ENCODE measurements around the gene MRPS33. TPM values are rescaled to one million over a fixed set of nuclear protein-coding genes. Genes with fewer than 3 reads are reported as not detected.

The MRPS33 gene
- total RNA-seq, 2 donors from 2014 or later, result 4.6 to 9.9 TPM

DNA sequence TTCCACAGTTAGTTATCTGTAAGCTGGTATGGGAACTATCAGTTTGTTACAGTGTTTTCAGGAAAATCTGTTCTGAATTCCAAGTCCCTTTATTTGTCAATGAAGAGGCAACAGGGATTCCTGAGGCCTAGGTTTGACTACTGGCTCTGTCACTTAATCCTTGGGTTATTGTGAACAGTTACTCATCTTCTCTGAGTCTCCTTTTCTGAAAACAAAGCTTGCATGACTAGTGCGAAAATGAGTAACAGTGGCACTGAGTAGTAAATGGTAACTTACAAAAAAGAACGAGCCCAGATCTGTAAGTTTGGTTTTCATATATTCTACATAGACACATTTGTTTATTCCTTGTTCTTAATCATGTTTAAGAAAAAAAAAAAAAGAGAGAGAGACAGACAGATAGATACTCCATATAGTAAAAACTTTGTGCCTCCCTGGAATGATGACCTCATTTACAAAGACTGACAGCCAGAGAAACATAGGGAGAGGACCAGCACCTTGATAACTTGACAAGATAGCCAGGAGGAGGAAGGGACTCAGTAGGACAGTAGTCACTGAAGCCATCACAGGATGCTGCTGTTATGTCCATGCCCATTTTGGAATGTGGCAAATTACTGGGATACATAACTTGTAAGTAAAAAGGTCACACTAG, 1.9 kb downstream of the MRPS33 start:
- ATAC-seq (no peak), DNase-seq (no peak)
- intact Hi-C loops (cut with DNase I), result loop anchor here (5.0 kb wide), 1 partner anchor 201 kb away; no protein-coding TSS in a partner anchor
- H3K9me3 ChIP-seq, result no peaks in the 10 kb centered on the region
- peaks cover 0 to 6% of the 10 kb centered on the region in 2 donors for H3K36me3 ChIP-seq (replicated peaks in 1 of 2; ENCODE audit: insufficient read depth in 1 of 2, low read depth in 2 of 2)
- peaks cover 13% of the 10 kb centered on the region for H3K4me1 ChIP-seq
- H3K27me3 ChIP-seq, result no peaks in the 10 kb centered on the region
- no peak overlapping the region for H3K27ac ChIP-seq
- TF ChIP-seq, protein P1, sequence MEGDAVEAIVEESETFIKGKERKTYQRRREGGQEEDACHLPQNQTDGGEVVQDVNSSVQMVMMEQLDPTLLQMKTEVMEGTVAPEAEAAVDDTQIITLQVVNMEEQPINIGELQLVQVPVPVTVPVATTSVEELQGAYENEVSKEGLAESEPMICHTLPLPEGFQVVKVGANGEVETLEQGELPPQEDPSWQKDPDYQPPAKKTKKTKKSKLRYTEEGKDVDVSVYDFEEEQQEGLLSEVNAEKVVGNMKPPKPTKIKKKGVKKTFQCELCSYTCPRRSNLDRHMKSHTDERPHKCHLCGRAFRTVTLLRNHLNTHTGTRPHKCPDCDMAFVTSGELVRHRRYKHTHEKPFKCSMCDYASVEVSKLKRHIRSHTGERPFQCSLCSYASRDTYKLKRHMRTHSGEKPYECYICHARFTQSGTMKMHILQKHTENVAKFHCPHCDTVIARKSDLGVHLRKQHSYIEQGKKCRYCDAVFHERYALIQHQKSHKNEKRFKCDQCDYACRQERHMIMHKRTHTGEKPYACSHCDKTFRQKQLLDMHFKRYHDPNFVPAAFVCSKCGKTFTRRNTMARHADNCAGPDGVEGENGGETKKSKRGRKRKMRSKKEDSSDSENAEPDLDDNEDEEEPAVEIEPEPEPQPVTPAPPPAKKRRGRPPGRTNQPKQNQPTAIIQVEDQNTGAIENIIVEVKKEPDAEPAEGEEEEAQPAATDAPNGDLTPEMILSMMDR (IDR thresholded peaks at IDR 0.05), result no peak
- no peak for TF ChIP-seq POLR2A (IDR thresholded peaks at IDR 0.05)
- H3K4me3 ChIP-seq, result no peak overlapping the region
- 62 to 73% methylated on average over 2 of the region's 2 CpGs for WGBS, 2 donors

DNA sequence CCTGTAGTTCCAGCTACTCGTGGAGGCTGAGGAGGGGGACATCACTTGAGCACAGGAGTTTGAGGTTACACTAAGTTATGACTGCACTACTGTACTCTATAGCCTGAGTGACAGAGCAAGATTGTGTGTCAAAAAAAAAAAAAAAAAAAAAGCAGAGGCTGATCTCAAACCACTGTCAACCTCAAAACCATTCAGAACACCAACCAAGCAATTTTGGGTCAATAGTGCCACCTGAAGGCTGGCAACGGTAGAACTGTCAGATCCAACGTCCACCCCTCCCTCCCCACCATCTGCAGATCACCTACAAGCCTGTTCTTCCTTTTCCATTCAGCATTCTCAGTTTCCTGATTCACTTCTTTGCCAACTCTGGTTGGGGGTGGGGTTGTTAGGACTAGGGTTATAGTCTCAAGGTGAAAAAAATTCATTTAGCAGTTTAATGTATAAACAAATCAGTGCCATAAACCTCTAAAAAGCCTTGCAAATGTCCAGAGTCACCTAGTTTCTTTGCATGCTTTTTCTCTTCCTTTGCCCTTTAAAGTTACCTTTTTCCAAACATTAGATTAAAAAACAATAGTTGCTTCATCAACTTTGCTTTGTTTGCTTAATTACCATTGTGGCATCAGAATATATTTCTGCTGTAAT, 2.6 kb downstream of the MRPS33 start:
- intact Hi-C loops (cut with DNase I), result loop anchor here (5.0 kb wide), 1 partner anchor 200 kb away; no protein-coding TSS in a partner anchor
- Histone ChIP-seq H3K27ac (no peak overlapping the region), H3K4me1 (peaks cover 13% of the 10 kb centered on the region), H3K36me3 (replicated peaks in 1 of 2; ENCODE audit: insufficient read depth in 1 of 2, low read depth in 2 of 2) (peaks cover 0 to 6% of the 10 kb centered on the region in 2 donors), H3K4me3 (no peak overlapping the region), H3K27me3 (no peaks in the 10 kb centered on the region), H3K9me3 (no peaks in the 10 kb centered on the region)
- WGBS, 2 donors, result 19 to 24% methylated on average over 3 of the region's 3 CpGs
- DNase-seq, result peak; percentile 55 to 75 (median 72)
- no peak for TF ChIP-seq POLR2A (IDR thresholded peaks at IDR 0.05)
- TF ChIP-seq, protein P1 (IDR thresholded peaks at IDR 0.05), result peak; percentile 18 to 84 (median 74)
- peak; percentile 51 for ATAC-seq

DNA sequence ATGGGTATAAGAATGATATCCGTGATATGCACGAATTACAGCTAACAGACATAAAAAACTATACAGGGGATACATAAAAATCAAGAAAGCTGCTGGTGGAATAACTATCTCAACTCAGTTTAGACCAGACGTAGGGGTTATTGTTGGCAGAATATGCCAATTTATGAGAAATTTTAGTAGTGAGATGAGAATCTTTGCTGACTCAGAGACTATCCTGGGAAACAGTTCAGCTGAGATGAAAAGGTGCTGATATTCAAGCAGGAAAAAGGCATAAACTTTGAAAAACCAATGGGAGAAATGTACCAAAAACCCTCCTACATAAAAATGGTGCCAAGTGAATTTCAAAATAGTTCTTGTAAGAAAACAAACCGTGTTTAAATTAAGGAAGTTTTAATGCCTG, 3.3 kb downstream of the MRPS33 start:
- H3K27ac ChIP-seq, result no peak overlapping the region
- WGBS, 2 donors, result 59 to 67% methylated on average over 4 of the region's 4 CpGs
- intact Hi-C loops (cut with DNase I), result loop anchor here (5.0 kb wide), 1 partner anchor 199 kb away; no protein-coding TSS in a partner anchor
- H3K27me3 ChIP-seq, result no peaks in the 10 kb centered on the region
- DNase-seq, result no peak
- peaks cover 13% of the 10 kb centered on the region for H3K4me1 ChIP-seq
- H3K36me3 ChIP-seq (replicated peaks in 1 of 2; ENCODE audit: insufficient read depth in 1 of 2, low read depth in 2 of 2), result peaks cover 0 to 10% of the 10 kb centered on the region in 2 donors
- H3K4me3 ChIP-seq, result no peak overlapping the region
- ATAC-seq, result no peak
- no peaks in the 10 kb centered on the region for H3K9me3 ChIP-seq
- TF ChIP-seq, protein P1 (IDR thresholded peaks at IDR 0.05), result no peak
- no peak for TF ChIP-seq POLR2A (IDR thresholded peaks at IDR 0.05)

DNA sequence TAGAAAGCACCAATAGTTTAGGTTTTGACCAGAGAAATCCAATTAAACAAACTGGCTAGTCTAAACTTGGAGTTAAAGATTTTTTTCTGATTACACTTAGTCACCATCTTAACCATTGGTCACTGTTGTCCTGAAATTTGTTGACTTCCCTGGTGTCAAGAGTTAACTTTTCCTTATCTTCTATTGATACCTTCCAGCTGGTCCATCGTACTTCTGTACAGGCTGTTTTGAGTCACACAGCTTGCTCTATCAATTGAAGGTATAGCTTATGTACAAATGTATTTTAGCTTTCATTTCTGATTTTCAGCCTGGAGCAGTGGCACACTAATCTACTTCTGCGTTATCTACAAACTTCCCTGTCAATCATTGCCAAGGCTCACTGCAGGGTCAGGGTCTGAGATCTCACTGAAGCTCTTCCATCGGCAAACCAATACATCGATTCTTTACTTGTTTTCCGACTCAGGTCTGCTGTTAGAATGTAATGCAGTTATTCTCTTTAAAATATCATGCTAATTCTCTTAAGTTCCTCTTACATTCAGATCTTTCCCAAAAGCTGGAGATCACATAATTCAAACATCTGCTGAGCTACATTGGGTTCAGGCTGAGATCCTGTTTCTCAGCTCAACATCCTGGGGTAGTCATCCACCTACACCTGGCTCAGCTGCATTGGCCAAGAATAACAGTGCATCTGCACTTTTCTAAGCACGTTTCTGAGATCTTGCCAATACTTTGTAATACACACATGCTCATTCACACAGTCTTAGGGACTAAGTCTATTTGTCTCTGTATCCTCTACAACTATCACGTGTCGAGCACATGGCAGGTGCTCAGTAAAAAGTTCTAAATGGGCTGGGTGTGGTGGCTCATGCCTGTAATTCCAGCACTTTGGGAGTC, 11.3 kb downstream of the MRPS33 start:
- Histone ChIP-seq H3K4me1 (peaks cover 30% of the 10 kb centered on the region), H3K27ac (no peak overlapping the region), H3K4me3 (no peak overlapping the region), H3K27me3 (no peaks in the 10 kb centered on the region), H3K36me3 (replicated peaks in 1 of 2; ENCODE audit: insufficient read depth in 1 of 2, low read depth in 2 of 2) (peaks cover 0 to 12% of the 10 kb centered on the region in 2 donors), H3K9me3 (no peaks in the 10 kb centered on the region)
- ATAC-seq, result peak; percentile 69
- DNase-seq, result peak in 3 of 4 donors; percentile 21 to 48 (median 41)
- TF ChIP-seq, protein P1 (IDR thresholded peaks at IDR 0.05), result no peak
- TF ChIP-seq POLR2A (IDR thresholded peaks at IDR 0.05), result no peak
- intact Hi-C loops (cut with DNase I), result no loop called here
- 13 to 20% methylated on average over 8 of the region's 8 CpGs for WGBS, 2 donors
